HUDEP-2 (cell line): Measurements from ENCODE around the gene KRT7.

Source experiments
- DNase-seq, 76 experiments: peaks; one replicate each; lab custom pipeline; 2025; ENCODE audit not compliant: unreplicated experiment in 76 of 76; lab: John Stamatoyannopoulos, UW

Gene KRT7

GRCh38 chr12:52199294-52199919 lies 33.6 kb upstream of the KRT7 start:
- peak in 3 of 76 experiments; percentile 27 to 46 (median 35) for DNase-seq

GRCh38 chr12:52200086-52200780 lies 32.8 kb upstream of the KRT7 start:
- DNase-seq = peak in 10 of 76 experiments; percentile 4 to 65 (median 24)

GRCh38 chr12:52200781-52201450 lies 32.1 kb upstream of the KRT7 start:
- no peak for DNase-seq

GRCh38 chr12:52201451-52201839 lies 31.6 kb upstream of the KRT7 start:
- DNase-seq = no peak

GRCh38 chr12:52202361-52203078 lies 30.5 kb upstream of the KRT7 start:
- DNase-seq = no peak

- DNase-seq = peak in 2 of 76 experiments; percentile 3 to 12
These were observed 29.7 kb upstream of the KRT7 start for GRCh38 chr12:52203079-52203921.

- no peak for DNase-seq
These were observed 28.7 kb upstream of the KRT7 start for GRCh38 chr12:52204095-52204930.

- DNase-seq = no peak
These were observed 28.0 kb upstream of the KRT7 start for GRCh38 chr12:52204931-52205505.

GRCh38 chr12:52205612-52206303 lies 27.3 kb upstream of the KRT7 start:
- no peak for DNase-seq

- DNase-seq = no peak
These were observed 26.6 kb upstream of the KRT7 start for GRCh38 chr12:52206304-52207040.

- DNase-seq = no peak
These were observed 25.9 kb upstream of the KRT7 start for GRCh38 chr12:52207106-52207505.

- no peak for DNase-seq
These were observed 25.1 kb upstream of the KRT7 start for GRCh38 chr12:52207895-52208294.

- no peak for DNase-seq
These were observed 24.4 kb upstream of the KRT7 start for GRCh38 chr12:52208424-52209165.

- DNase-seq = no peak
These were observed 23.7 kb upstream of the KRT7 start for GRCh38 chr12:52209321-52209720.

GRCh38 chr12:52210186-52210924 lies 22.7 kb upstream of the KRT7 start:
- DNase-seq = no peak

GRCh38 chr12:52210925-52211650 lies 22.0 kb upstream of the KRT7 start:
- no peak for DNase-seq
